Astrocyte (in vitro differentiated cells and primary cell): ENCODE data around the gene ANGPTL4.

ENCODE experiments used
- EZH2 ChIP-seq: IDR thresholded peaks from 2 replicates; pipeline ENCODE4 v1.6.1; 2012; ENCODE audit warnings: mild to moderate bottlenecking, low read length, inconsistent platforms; ENCODE audit not compliant: insufficient read depth
- TF ChIP-seq, protein P1 (sequence below): IDR thresholded peaks from 2 replicates; pipeline ENCODE4 v1.5.1; 2011; ENCODE audit warnings: low read depth, mild to moderate bottlenecking, inconsistent platforms, low read length, moderate library complexity; ENCODE audit not compliant: insufficient read depth

DNA sequence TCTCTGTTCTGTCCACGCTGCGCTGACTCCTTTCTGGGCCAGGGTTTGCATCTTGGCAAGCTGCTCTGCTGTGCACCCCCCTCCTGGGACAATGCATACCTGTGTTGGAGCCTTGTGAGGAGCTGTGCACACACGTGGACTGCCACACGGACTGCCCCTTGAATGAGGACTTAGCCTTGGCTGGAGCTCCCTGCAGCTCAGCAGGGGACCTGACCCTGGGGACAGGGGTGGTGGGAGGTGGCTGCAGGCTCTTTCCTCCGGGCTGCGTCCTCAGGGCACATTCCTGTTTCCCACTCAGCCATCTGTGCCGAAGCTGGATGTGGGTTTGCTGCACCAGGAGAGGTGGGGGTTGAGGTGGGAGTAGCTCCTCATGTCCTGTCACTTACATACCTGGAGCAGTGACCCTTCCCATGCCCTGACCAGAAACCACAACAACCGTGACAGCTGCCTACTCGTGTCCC lies 34.4 kb downstream of the ANGPTL4 start:
- TF ChIP-seq, protein P1, sequence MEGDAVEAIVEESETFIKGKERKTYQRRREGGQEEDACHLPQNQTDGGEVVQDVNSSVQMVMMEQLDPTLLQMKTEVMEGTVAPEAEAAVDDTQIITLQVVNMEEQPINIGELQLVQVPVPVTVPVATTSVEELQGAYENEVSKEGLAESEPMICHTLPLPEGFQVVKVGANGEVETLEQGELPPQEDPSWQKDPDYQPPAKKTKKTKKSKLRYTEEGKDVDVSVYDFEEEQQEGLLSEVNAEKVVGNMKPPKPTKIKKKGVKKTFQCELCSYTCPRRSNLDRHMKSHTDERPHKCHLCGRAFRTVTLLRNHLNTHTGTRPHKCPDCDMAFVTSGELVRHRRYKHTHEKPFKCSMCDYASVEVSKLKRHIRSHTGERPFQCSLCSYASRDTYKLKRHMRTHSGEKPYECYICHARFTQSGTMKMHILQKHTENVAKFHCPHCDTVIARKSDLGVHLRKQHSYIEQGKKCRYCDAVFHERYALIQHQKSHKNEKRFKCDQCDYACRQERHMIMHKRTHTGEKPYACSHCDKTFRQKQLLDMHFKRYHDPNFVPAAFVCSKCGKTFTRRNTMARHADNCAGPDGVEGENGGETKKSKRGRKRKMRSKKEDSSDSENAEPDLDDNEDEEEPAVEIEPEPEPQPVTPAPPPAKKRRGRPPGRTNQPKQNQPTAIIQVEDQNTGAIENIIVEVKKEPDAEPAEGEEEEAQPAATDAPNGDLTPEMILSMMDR, result no peak
- no peak for TF ChIP-seq EZH2
